HTR-8/SVneo (cell line): ENCODE results near the gene IGF2R.

Experiments used
- DNase-seq: peaks from one replicate; pipeline ENCODE4 v3.0.0; 2011; ENCODE audit warnings: low spot score, mixed read lengths; ENCODE audit not compliant: insufficient read length
- FAIRE-seq: peaks from 2 replicates; lab custom pipeline; 2011; peaks lifted over from hg19 to GRCh38; lab: Jason Lieb, UNC

The IGF2R gene

GRCh38 chr6:160040527-160041264, 71.8 kb downstream of the IGF2R start:
- FAIRE-seq (no peak), DNase-seq (no peak)

GRCh38 chr6:160041608-160042007, 72.7 kb downstream of the IGF2R start:
- DNase-seq (no peak), FAIRE-seq (no peak)

GRCh38 chr6:160042014-160042773, 73.3 kb downstream of the IGF2R start:
- DNase-seq = no peak
- no peak for FAIRE-seq

- DNase-seq = no peak
- FAIRE-seq = no peak
Measured at GRCh38 chr6:160042788-160043301, 74.0 kb downstream of the IGF2R start.

GRCh38 chr6:160043784-160044183, 74.9 kb downstream of the IGF2R start:
- DNase-seq (no peak), FAIRE-seq (no peak)

- FAIRE-seq = no peak
- no peak for DNase-seq
Measured at GRCh38 chr6:160044687-160045086, 75.8 kb downstream of the IGF2R start.

- FAIRE-seq = no peak
- no peak for DNase-seq
Measured at GRCh38 chr6:160048471-160048870, 79.6 kb downstream of the IGF2R start.

GRCh38 chr6:160049346-160049745, 80.5 kb downstream of the IGF2R start:
- FAIRE-seq (no peak), DNase-seq (no peak)

- DNase-seq (no peak), FAIRE-seq (no peak)
Measured at GRCh38 chr6:160050022-160050421, 81.1 kb downstream of the IGF2R start.

GRCh38 chr6:160051390-160051789, 82.5 kb downstream of the IGF2R start:
- DNase-seq (no peak), FAIRE-seq (no peak)

- DNase-seq = no peak
- no peak for FAIRE-seq
Measured at GRCh38 chr6:160054271-160054670, 85.4 kb downstream of the IGF2R start.

- DNase-seq = no peak
- no peak for FAIRE-seq
Measured at GRCh38 chr6:160054913-160055312, 86.0 kb downstream of the IGF2R start.

GRCh38 chr6:160055378-160055777, 86.5 kb downstream of the IGF2R start:
- DNase-seq (no peak), FAIRE-seq (no peak)

GRCh38 chr6:160055813-160056212, 86.9 kb downstream of the IGF2R start:
- FAIRE-seq (no peak), DNase-seq (no peak)

GRCh38 chr6:160057080-160057479, 88.2 kb downstream of the IGF2R start:
- no peak for DNase-seq
- FAIRE-seq = no peak

- DNase-seq = no peak
- no peak for FAIRE-seq
Measured at GRCh38 chr6:160058603-160059215, 89.8 kb downstream of the IGF2R start.

GRCh38 chr6:160060221-160060620, 91.3 kb downstream of the IGF2R start:
- no peak for DNase-seq
- FAIRE-seq = no peak

GRCh38 chr6:160060920-160061447, 92.1 kb downstream of the IGF2R start:
- FAIRE-seq (no peak), DNase-seq (no peak)

GRCh38 chr6:160063771-160064413, 95.0 kb downstream of the IGF2R start:
- DNase-seq = no peak
- FAIRE-seq = no peak

- DNase-seq = no peak
- no peak for FAIRE-seq
Measured at GRCh38 chr6:160065200-160065599, 96.3 kb downstream of the IGF2R start.
